ENCODE measurements around the gene ZFX. TPM values are rescaled to one million over a fixed set of nuclear protein-coding genes. Genes with fewer than 3 reads are reported as not detected.

Gene ZFX
- total and polyA plus RNA-seq, 10 of the 15 experiments (the other 5 are each of a cell fraction or from before 2014, with no cell fraction given): 6.8 to 40.9 (median 24.6) TPM

DNA sequence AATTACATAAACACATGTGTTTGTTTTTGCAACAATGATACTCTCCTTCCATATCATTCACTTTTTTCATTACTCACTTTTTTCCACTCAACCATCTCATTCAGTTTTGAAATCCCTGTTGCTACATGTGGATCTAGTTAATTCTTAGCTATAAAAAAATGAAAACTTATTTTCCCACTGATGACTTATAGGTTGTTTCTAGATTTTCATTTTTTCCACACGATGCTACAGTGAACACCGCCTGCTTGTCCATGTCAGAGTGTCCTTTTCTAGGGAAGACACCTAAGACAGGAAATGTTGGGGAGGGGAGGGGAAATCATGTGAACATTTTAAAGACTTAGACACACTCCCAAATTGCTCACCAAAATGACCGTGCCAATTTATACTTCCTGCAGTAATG, 94.2 kb downstream of the ZFX start:
- Histone ChIP-seq H3K4me3 (peak overlapping the region; percentile 53; the same call in 1 of the 2 replicates), H3K27ac (ENCODE audit: control insufficient read depth, insufficient read depth) (peak overlapping the region; percentile 43), H3K9ac (ENCODE audit: control insufficient read depth, insufficient read depth, low read length) (no peak overlapping the region), H3K79me2 (ENCODE audit: control insufficient read depth, insufficient read depth, low read length) (no peaks in the 10 kb centered on the region), H3K4me2 (ENCODE audit: control insufficient read depth, insufficient read depth) (peak overlapping the region; percentile 17; the same call in 1 of the 2 replicates), H4K20me1 (ENCODE audit: control insufficient read depth, insufficient read depth) (no peaks in the 10 kb centered on the region), H3K4me1 (ENCODE audit: control insufficient read depth, insufficient read depth, low read length) (0 out of 2 replicates have a peak, but pooled peaks cover 3% of the 10 kb centered on the region), H3K9me3 (replicated peaks; ENCODE audit: control insufficient read depth, insufficient read depth, low read length) (no peaks in the 10 kb centered on the region), H3K36me3 (ENCODE audit: control insufficient read depth in 2 of 2, insufficient read depth in 2 of 2, low read length in 1 of 2) (no peaks in the 10 kb centered on the region), H2AFZ (ENCODE audit: control insufficient read depth, low read depth, low read length) (no peak overlapping the region), H3K27me3 (replicated peaks in 1 of 2; ENCODE audit: control insufficient read depth in 2 of 2, insufficient read depth in 2 of 2, low read length in 1 of 2) (no peaks in the 10 kb centered on the region)
- in situ Hi-C loops (cut with MboI) (loop anchor here (5.0 kb wide), 1 partner anchor 161 kb away; no protein-coding TSS in a partner anchor), intact Hi-C loops (cut with micrococcal nuclease; ENCODE audit: unreplicated experiment) (loop anchor here (2.0 to 10.0 kb wide), 4 partner anchors 76 to 549 kb away; partner anchors contain the start of gene CXorf58)
- WGBS (ENCODE audit: insufficient coverage, insufficient replicate concordance, low lambda C conversion rate, missing lambda C conversion rate): 16% methylated on average over 3 of the region's 3 CpGs
- ChIA-PET RAD21 (ENCODE audit: unreplicated experiment) (interaction anchor here (0.6 to 2.4 kb wide), 5 partner anchors 10 to 413 kb away, joined by 4 to 38 read pairs (median 5); partner anchors contain the start of genes EIF2S3 and ZFX), CTCF (interaction anchor here (0.7 to 3.1 kb wide), 7 partner anchors 11 to 341 kb away, joined by 3 to 26 read pairs (median 7); partner anchors contain the start of gene EIF2S3), SMC1A (ENCODE audit: uncharacterized antibody, unreplicated experiment) (interaction anchor here (1.0 to 2.4 kb wide), 8 partner anchors 10 to 336 kb away, joined by 3 to 16 read pairs (median 10); partner anchors contain the start of genes APOO, CXorf58 and EIF2S3), POLR2A (interaction anchor here (1.3 kb wide), 2 partner anchors 10 to 72 kb away, joined by 3 to 6 read pairs; no protein-coding TSS in a partner anchor)
- FAIRE-seq (peak; percentile 13), DNase-seq (ENCODE audit: low read depth, low spot score) (no peak), ATAC-seq (no peak)
- no TSS peak for BruUV-seq (replicated peaks)
- no peak for TF ChIP-seq CBX3 (IDR thresholded peaks at IDR 0.05; ENCODE audit: borderline replicate concordance, low read depth)
- TF ChIP-seq, protein P1, sequence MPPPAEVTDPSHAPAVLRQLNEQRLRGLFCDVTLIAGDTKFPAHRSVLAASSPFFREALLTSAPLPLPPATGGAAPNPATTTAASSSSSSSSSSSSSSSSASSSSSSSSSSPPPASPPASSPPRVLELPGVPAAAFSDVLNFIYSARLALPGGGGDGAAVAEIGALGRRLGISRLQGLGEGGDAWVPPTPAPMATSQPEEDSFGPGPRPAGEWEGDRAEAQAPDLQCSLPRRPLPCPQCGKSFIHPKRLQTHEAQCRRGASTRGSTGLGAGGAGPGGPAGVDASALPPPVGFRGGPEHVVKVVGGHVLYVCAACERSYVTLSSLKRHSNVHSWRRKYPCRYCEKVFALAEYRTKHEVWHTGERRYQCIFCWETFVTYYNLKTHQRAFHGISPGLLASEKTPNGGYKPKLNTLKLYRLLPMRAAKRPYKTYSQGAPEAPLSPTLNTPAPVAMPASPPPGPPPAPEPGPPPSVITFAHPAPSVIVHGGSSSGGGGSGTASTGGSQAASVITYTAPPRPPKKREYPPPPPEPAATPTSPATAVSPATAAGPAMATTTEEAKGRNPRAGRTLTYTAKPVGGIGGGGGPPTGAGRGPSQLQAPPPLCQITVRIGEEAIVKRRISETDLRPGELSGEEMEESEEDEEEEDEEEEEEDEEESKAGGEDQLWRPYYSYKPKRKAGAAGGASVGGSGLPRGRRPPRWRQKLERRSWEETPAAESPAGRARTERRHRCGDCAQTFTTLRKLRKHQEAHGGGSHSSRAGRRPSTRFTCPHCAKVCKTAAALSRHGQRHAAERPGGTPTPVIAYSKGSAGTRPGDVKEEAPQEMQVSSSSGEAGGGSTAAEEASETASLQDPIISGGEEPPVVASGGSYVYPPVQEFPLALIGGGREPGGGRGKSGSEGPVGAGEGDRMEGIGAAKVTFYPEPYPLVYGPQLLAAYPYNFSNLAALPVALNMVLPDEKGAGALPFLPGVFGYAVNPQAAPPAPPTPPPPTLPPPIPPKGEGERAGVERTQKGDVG (CRISPR knock-in tag; IDR thresholded peaks at IDR 0.05): no peak
- no peak for TF ChIP-seq ESRRA (IDR thresholded peaks at IDR 0.05; ENCODE audit: low read length)
- TF ChIP-seq, protein P2, sequence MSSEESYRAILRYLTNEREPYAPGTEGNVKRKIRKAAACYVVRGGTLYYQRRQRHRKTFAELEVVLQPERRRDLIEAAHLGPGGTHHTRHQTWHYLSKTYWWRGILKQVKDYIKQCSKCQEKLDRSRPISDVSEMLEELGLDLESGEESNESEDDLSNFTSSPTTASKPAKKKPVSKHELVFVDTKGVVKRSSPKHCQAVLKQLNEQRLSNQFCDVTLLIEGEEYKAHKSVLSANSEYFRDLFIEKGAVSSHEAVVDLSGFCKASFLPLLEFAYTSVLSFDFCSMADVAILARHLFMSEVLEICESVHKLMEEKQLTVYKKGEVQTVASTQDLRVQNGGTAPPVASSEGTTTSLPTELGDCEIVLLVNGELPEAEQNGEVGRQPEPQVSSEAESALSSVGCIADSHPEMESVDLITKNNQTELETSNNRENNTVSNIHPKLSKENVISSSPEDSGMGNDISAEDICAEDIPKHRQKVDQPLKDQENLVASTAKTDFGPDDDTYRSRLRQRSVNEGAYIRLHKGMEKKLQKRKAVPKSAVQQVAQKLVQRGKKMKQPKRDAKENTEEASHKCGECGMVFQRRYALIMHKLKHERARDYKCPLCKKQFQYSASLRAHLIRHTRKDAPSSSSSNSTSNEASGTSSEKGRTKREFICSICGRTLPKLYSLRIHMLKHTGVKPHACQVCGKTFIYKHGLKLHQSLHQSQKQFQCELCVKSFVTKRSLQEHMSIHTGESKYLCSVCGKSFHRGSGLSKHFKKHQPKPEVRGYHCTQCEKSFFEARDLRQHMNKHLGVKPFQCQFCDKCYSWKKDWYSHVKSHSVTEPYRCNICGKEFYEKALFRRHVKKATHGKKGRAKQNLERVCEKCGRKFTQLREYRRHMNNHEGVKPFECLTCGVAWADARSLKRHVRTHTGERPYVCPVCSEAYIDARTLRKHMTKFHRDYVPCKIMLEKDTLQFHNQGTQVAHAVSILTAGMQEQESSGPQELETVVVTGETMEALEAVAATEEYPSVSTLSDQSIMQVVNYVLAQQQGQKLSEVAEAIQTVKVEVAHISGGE (CRISPR knock-in tag; IDR thresholded peaks at IDR 0.05): no peak
- TF ChIP-seq YBX1 (IDR thresholded peaks at IDR 0.05): no peak
